DMS53 treated with DMSO at 0.1 percent for 48 hours (cell line): Measurements from ENCODE around the gene DDHD1.
"Not testable (repeated sequence)": the region's sequence is repeated elsewhere in the genome, so short reads cannot be mapped to it uniquely, and the experiment has no call there.

Experiments used
- DNase-seq: peaks from one replicate; lab custom pipeline; 2025; ENCODE audit not compliant: unreplicated experiment; lab: John Stamatoyannopoulos, UW

Gene DDHD1

DNA sequence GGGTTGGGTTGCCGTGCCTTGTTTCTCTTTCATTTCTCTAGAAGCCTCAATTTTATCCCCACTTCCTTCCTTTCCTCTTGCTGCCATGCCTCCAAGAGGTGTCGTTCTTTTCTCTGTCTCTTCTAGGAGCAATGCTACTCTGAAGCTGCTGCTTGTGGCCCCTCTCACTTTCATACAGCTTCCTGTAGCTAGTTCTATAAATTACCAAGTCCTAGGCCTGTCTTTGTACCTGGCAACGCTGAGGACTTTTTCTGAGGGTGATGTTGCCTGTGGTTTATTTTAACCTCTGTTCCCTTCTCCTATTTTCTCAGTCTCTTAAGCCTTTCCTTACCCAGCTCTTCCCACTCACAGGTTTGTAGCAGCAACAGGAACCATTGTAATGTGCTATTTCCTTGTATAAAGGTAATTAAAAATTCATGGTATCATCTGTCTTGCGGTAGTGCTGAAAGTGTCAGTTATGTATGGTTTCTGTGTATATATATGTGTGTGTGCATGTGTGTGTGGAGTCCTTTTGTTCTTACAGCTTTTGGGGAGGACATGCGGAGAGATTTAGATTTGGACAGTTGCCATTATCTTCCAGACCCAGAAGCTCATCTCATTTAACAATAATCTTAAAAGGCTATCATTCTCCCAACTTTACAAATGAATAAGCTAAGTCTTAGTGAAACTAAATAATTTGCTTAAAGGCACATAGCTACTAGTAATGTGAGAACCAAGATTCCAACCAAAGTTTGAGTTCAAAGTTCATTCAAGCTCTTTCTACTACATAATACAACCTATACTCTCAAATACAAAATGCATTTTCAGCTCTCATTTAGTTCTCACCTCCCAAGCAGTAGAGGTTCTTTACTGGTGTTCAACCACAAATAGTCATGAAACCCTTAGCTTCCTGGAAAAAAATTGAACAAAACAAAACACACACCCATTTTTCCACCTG is 43.8 kb downstream of the DDHD1 start:
- DNase-seq, result no peak

- no peak for DNase-seq
These were observed 44.6 kb downstream of the DDHD1 start for GRCh38 chr14:53108292-53109104.

DNA sequence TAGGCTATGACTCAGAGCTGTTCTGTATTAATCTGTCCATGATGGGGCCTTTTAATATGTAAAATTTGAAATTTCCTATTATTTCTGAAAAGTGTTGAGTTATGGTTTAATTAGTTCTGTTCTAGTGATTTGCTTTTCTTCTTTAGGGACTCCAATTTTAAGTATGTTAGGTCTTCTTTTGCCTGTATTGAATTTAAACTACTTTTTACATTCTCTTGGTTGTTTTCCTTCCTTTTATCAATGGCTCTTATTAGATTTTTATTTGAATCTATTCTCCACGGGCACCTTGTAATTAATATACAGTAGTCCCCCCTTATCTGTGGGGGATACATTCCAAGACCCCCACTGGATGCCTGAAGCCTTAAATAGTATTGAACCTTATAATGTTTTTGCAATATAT is 46.4 kb downstream of the DDHD1 start:
- DNase-seq, result no peak

GRCh38 chr14:53103636-53104340 is 49.3 kb downstream of the DDHD1 start:
- DNase-seq, result no peak

GRCh38 chr14:53093206-53093605 is 59.9 kb downstream of the DDHD1 start:
- DNase-seq, result no peak

- no peak for DNase-seq
These were observed 62.3 kb downstream of the DDHD1 start for GRCh38 chr14:53090853-53091252.

DNA sequence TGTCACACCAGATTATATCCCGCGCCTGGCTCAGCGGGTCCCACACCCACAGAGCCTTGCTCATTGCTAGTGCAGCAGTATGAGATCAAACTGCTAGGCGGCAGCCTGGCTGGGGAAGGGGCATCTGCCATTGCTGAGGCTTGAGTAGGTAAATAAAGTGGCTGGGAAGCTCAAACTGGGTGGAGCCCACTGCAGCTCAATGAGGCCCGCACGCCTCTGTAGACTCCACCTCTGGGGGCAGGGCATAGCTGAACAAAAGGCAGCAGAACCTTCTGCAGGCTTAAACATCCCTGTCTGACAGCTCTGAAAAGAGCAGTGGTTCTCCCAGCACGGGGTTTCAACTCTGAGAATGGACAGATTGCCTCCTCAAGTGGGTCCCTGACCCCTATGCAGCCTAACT is 68.2 kb downstream of the DDHD1 start:
- DNase-seq, result not testable (repeated sequence)

DNA sequence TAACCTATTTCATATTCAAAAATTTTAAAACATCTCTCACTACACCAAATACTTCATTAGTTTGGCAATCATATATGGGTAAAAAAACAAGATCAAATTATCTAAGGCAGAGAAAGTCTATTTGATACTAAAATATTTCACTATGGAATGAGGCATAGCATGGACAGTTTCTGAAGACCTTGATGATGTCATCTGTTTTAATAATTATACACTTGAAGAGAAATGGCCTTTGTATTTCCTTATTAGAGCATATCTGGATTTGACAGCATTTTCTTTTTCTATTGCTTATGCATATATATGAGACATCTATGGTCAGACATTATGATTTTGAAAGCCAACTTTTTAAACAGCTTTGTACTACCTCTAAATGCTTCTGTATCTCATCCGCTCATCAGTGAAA is 88.6 kb downstream of the DDHD1 start:
- DNase-seq, result no peak

DNA sequence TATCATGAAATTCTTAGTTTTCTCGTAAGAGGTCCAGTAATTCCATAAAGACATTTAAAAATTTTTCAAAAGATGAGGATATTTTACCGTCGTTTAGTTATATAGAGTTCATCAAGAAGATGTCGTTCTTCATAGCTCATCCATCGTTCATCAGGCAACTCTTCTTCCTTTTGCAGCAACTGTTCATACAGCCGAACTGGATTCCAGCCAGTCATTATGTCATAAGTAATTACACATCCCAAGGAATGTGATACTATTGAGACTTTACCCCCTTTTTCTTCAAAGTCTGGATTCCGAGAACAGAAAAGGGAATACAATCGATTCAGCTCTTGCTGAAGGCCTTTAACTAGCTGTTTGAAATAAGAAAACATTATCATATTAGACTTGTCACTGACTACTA is 90.3 kb downstream of the DDHD1 start:
- no peak for DNase-seq

GRCh38 chr14:53060046-53060445 is 93.1 kb downstream of the DDHD1 start:
- no peak for DNase-seq

GRCh38 chr14:53055003-53055402 is 98.1 kb downstream of the DDHD1 start:
- DNase-seq, result peak; percentile 44

DNA sequence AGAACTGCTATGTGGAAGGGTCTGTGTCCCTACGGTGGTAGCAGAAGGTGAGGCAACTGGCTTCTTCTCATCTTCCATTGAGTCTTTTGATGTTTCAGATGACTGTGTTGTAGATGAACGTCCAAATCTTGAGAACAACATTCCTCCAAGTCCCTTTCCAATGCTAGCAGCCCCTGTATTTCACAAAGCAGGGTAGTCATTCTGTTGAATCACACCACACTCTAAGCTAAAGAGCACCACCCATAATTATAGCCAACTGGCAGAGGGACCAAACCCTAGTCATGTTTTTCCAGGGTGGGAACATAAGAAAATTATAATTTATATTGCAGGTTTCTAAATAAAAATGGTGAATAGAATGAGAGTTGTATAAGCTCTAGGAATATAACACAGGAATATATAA is 98.7 kb downstream of the DDHD1 start:
- no peak for DNase-seq

DNA sequence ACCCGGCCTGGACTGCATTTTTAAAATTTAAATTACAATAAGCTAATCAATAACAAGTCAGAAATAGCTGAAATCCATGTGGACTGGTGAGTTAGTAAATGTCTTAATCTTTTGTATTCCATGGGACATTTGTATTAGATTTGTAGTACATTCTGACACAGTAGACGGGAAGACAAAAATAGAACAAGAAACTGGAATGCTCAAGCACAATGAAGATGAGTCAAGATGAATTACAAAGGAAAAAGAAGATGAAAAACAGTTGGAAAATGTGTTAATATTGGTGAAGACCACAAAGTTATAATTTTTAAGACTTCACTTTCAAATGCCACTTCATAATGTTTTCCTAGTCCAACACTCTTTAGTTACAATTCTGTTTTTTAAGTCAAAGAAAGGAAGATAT is 104.5 kb downstream of the DDHD1 start:
- no peak for DNase-seq

DNA sequence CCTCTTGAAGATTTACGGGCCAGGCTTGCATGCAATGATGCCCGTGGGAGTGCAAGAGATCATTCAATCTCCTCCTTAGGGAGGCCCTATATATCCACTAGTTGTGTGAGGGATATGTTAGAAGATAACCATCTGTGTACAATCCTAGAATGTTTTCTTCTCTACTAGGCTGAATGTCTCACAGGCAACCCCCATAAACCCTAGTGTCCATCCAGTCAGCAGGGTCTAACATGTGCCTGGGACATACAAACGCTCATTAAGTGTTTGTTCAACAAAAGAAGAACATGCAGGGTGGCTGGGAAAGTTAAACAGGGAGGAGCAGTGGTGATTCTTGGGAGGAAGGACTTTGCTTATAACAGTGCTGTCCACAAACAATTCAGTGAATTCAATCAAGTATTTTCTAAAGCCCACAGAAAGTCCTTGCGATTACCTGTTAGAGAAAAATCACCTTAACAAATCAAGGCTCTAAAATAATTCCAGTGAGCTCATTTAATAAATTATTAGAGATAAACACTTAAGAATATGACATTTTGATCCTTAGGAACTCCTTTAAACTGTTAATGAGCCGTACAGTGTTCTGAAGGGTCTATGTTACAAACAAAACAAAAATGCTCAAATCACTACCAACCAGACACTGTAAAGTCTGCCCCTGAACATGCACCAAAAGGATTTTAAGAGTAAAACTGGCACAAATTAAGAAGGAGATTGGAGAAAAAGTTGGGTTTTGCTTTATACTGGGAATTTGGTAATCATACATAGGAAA is 105.6 kb downstream of the DDHD1 start:
- no peak for DNase-seq

DNA sequence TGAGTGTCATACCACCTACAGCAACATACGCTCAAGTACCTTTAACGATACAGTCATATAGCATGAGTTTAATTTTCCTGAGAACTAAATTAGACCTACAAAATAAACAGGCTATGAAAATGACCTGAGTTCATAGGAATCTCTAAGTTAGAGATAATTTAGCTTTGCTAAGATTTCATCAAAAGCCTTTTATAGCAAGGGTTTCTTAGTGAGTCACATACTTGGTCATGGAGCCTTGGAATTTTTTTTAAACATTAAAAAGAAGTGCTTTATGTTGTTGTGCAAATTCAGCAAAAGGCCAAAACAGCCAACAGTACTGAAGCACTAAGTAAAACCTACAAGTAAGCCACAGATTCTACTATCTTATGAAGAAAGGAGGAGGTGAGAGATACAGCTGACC is 108.6 kb downstream of the DDHD1 start:
- DNase-seq, result no peak

DNA sequence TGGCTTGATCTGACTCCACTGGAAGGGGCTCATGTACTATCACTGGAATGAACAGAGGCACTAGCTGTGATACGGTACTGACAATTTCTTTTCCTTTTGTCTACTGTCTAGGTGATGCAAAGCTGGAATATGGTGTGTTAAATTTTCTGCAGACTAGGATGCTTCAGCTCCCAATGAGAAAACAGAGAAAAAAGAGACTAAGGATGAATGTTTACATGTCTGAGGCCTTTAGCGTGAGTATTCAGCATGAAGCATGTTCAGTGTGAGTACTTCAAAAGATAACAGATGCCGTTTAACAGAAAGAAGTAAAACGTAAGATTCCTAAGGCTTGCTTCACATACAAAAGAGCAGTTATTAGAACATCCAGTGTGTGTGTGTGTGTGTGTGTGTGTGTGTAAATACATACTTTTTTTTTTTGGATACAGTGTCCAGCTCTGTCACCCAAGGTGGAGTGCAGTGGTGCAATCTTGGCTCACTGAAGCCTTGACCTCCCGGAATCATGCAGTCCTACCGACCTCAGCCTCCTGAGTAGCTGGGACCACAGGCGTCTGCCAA is 110.0 kb downstream of the DDHD1 start:
- no peak for DNase-seq

DNA sequence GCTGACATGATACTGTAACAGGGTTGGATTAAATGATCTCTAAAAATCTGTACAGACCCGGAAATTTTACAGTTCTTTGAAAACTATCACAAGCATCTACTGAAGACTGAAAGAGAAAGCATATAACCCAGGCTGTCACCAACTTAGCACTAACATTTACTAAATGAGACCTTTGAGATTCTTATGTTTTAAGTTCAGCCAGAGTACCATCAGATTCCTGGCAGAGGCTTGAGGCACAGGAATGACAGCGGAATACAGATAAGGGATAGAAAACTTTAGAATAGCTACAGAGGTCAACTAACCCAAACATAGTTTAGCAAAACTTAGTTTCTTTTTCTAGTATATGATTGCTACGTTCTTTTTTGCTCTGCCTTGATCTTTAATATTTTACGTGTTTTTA is 110.6 kb downstream of the DDHD1 start:
- DNase-seq, result no peak

DNA sequence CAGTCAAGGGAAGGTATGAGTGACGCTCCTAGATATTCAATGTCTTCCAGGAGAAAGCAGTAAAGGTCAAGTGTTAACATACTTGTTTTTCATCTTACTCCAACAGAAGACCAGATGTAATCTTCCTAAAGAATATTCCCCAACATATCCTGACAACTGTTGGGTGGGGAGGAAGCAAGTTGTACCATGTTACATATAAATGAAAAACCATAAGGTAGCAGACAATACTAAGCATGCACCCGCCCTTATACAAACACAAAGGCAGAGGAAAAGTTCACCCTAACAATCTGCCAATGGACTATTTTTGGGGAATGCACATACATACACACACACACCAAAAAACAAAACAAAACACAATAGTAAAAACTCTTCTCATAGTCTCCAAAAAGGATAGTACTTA is 112.1 kb downstream of the DDHD1 start:
- DNase-seq, result no peak

GRCh38 chr14:53038629-53039028 is 114.5 kb downstream of the DDHD1 start:
- DNase-seq, result no peak

DNA sequence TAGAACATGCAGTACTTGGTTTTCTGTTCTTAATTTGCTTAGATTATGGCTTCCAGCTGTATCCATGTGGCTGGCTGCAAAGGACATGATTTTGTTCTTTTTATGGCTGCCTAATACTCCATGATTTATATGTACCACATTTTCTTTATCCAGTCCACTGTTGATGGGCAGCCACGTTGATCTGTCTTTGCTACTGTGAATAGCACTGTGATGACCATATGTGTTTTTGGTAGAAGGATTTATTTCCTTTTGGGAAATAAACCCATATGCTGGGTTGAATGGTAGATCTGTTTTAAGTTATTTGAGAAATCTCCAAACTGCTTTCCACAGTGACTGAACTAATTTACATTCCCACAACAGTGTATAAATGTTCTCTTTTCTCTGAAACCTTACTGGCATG is 116.1 kb downstream of the DDHD1 start:
- DNase-seq, result no peak
